WTC11 (cell line): ENCODE data around the gene CACHD1. TPM values are rescaled to one million over a fixed set of nuclear protein-coding genes. Genes with fewer than 3 reads are reported as not detected.

Experiments
- ATAC-seq: fragments of 200-7000 bp; cut with Tn5 transposase; 2 replicates; pipeline ENCODE4 v1.10.0; 2021; ENCODE audit warnings: mild to moderate bottlenecking, moderate library complexity
- CTCF ChIA-PET: fragments of 300-600 bp; sonication (Branson Sonifier 250); formaldehyde crosslinking; loops from one replicate; lab custom pipeline; 2021; ENCODE audit warnings: antibody characterized with exemption; lab: Charles Lee
- POLR2A ChIA-PET: fragments of 350-600 bp; sonication (Branson Sonifier 250); formaldehyde crosslinking; loops from one replicate; lab custom pipeline; 2021; ENCODE audit warnings: antibody characterized with exemption; lab: Charles Lee
- DNase-seq: peaks from one replicate; pipeline ENCODE4 v3.0.0; 2021; ENCODE audit warnings: low spot score
- H3K27ac Mint-ChIP-seq: 2 replicates; pipeline ENCODE4 v1.8.0; 2021; ENCODE audit warnings: mixed read lengths
- H3K27me3 Mint-ChIP-seq: 2 replicates; pipeline ENCODE4 v1.8.0; 2021; ENCODE audit warnings: low read depth, mild to moderate bottlenecking, moderate library complexity, mixed read lengths
- H3K36me3 Mint-ChIP-seq: 2 replicates; pipeline ENCODE4 v1.8.0; 2021; ENCODE audit warnings: mixed read lengths
- H3K4me1 Mint-ChIP-seq: 2 replicates; pipeline ENCODE4 v1.8.0; 2022; ENCODE audit warnings: mixed read lengths
- H3K4me3 Mint-ChIP-seq: 2 replicates; pipeline ENCODE4 v1.8.0; 2021; ENCODE audit warnings: mild to moderate bottlenecking, moderate library complexity, mixed read lengths
- H3K9me3 Mint-ChIP-seq: 2 replicates; pipeline ENCODE4 v1.8.0; 2021; ENCODE audit warnings: mixed read lengths
- CBFB ChIP-seq: sonication (generic); formaldehyde crosslinking; IDR thresholded peaks from 2 replicates; pipeline ENCODE4 v1.8.1; 2022; ENCODE audit warnings: mild to moderate bottlenecking, low read depth, missing genetic modification reagents
- ESRRA ChIP-seq: sonication (generic); formaldehyde crosslinking; IDR thresholded peaks from 2 replicates; pipeline ENCODE4 v1.8.1; 2022; ENCODE audit warnings: mild to moderate bottlenecking, missing genetic modification reagents, borderline replicate concordance
- FOXK1 ChIP-seq: sonication (generic); formaldehyde crosslinking; IDR thresholded peaks from 2 replicates; pipeline ENCODE4 v1.8.0; 2022; ENCODE audit warnings: mild to moderate bottlenecking, moderate library complexity, missing genetic modification reagents
- GABPB1 ChIP-seq: sonication (generic); formaldehyde crosslinking; IDR thresholded peaks from 2 replicates; pipeline ENCODE4 v1.8.1; 2023; ENCODE audit warnings: mild to moderate bottlenecking, missing genetic modification reagents
- GRHL2 ChIP-seq: fragments of 250-450 bp; sonication (Bioruptor Pico); IDR thresholded peaks from 2 replicates; pipeline ENCODE4 v1.8.0; 2022; ENCODE audit warnings: mild to moderate bottlenecking, moderate library complexity; ENCODE audit not compliant: insufficient replicate concordance, severe bottlenecking
- HMGA2 ChIP-seq: fragments of 250-450 bp; sonication (Bioruptor Pico); IDR thresholded peaks from 2 replicates; pipeline ENCODE4 v1.4.0; 2021; ENCODE audit warnings: mild to moderate bottlenecking, moderate library complexity
- KAT7 ChIP-seq: sonication (generic); formaldehyde crosslinking; IDR thresholded peaks from 2 replicates; pipeline ENCODE4 v1.8.1; 2023; ENCODE audit warnings: missing genetic modification reagents, mild to moderate bottlenecking, borderline replicate concordance
- MLX ChIP-seq: sonication (generic); formaldehyde crosslinking; IDR thresholded peaks from 2 replicates; pipeline ENCODE4 v1.8.1; 2023; ENCODE audit warnings: mild to moderate bottlenecking, missing genetic modification reagents, moderate library complexity
- MXD4 ChIP-seq: fragments of 250-450 bp; sonication (Bioruptor Pico); IDR thresholded peaks from 2 replicates; pipeline ENCODE4 v1.8.0; 2021; ENCODE audit warnings: mild to moderate bottlenecking, moderate library complexity, borderline replicate concordance
- NR1H2 ChIP-seq: sonication (generic); formaldehyde crosslinking; IDR thresholded peaks from 2 replicates; pipeline ENCODE4 v1.9.0; 2021; ENCODE audit warnings: mild to moderate bottlenecking, moderate library complexity, missing genetic modification reagents
- PRRX2 ChIP-seq: fragments of 250-450 bp; sonication (Bioruptor Pico); IDR thresholded peaks from 2 replicates; pipeline ENCODE4 v1.8.0; 2021; ENCODE audit warnings: mild to moderate bottlenecking
- RELA ChIP-seq: sonication (generic); formaldehyde crosslinking; IDR thresholded peaks from 2 replicates; pipeline ENCODE4 v1.8.1; 2022; ENCODE audit warnings: missing genetic modification reagents, mild to moderate bottlenecking, borderline replicate concordance
- RORB ChIP-seq: fragments of 250-450 bp; sonication (Bioruptor Pico); IDR thresholded peaks from 2 replicates; pipeline ENCODE4 v1.9.0; 2021; ENCODE audit warnings: mild to moderate bottlenecking
- SMAD4 ChIP-seq: sonication (generic); formaldehyde crosslinking; IDR thresholded peaks from 2 replicates; pipeline ENCODE4 v1.8.0; 2022; ENCODE audit warnings: mild to moderate bottlenecking, missing genetic modification reagents
- SOX15 ChIP-seq: fragments of 250-450 bp; sonication (Bioruptor Pico); IDR thresholded peaks from 2 replicates; pipeline ENCODE4 v1.9.0; 2021; ENCODE audit warnings: mild to moderate bottlenecking
- TP53 ChIP-seq: sonication (generic); formaldehyde crosslinking; IDR thresholded peaks from 2 replicates; pipeline ENCODE4 v1.8.1; 2023; ENCODE audit warnings: mild to moderate bottlenecking, missing genetic modification reagents
- ZBTB21 ChIP-seq: sonication (generic); formaldehyde crosslinking; IDR thresholded peaks from 2 replicates; pipeline ENCODE4 v1.8.1; 2023; ENCODE audit warnings: mild to moderate bottlenecking, missing genetic modification reagents, borderline replicate concordance
- ZNF232 ChIP-seq: sonication (generic); formaldehyde crosslinking; IDR thresholded peaks from 2 replicates; pipeline ENCODE4 v1.8.0; 2022; ENCODE audit warnings: mild to moderate bottlenecking, missing genetic modification reagents
- ZNF671 ChIP-seq: fragments of 250-450 bp; sonication (Bioruptor Pico); IDR thresholded peaks from 2 replicates; pipeline ENCODE4 v1.8.0; 2021; ENCODE audit warnings: mild to moderate bottlenecking
- ZSCAN18 ChIP-seq: fragments of 250-450 bp; sonication (Bioruptor Pico); IDR thresholded peaks from 2 replicates; pipeline ENCODE4 v2.1.2; 2022; ENCODE audit warnings: mild to moderate bottlenecking, moderate library complexity
- total RNA-seq: library from RNA; stranded (reverse); gene quantifications from 3 replicates; pipeline ENCODE4 v1.2.3, GENCODE V29; 2021
- TF ChIP-seq, protein P1 (sequence below): sonication (generic); formaldehyde crosslinking; IDR thresholded peaks from 2 replicates; pipeline ENCODE4 v1.8.1; 2022; ENCODE audit warnings: low read depth, mild to moderate bottlenecking, moderate library complexity, missing genetic modification reagents, borderline replicate concordance
- TF ChIP-seq, protein P2 (sequence below): sonication (generic); formaldehyde crosslinking; IDR thresholded peaks from 2 replicates; pipeline ENCODE4 v1.8.1; 2023; ENCODE audit warnings: mild to moderate bottlenecking, missing genetic modification reagents
- TF ChIP-seq, protein P3 (sequence below): fragments of 250-450 bp; sonication (Bioruptor Pico); IDR thresholded peaks from 2 replicates; pipeline ENCODE4 v1.9.0; 2021; ENCODE audit warnings: moderate library complexity, mild to moderate bottlenecking, inconsistent platforms, borderline replicate concordance
- TF ChIP-seq, protein P4 (sequence below): fragments of 250-450 bp; sonication (Bioruptor Pico); IDR thresholded peaks from 2 replicates; pipeline ENCODE4 v1.9.0; 2021; ENCODE audit warnings: mild to moderate bottlenecking
- TF ChIP-seq, protein P5 (sequence below): sonication (generic); formaldehyde crosslinking; IDR thresholded peaks from 2 replicates; pipeline ENCODE4 v1.8.0; 2023; ENCODE audit warnings: mild to moderate bottlenecking, missing genetic modification reagents

CACHD1 gene
- total RNA-seq, 1 experiment from 2014 or later: 26.3 TPM

DNA sequence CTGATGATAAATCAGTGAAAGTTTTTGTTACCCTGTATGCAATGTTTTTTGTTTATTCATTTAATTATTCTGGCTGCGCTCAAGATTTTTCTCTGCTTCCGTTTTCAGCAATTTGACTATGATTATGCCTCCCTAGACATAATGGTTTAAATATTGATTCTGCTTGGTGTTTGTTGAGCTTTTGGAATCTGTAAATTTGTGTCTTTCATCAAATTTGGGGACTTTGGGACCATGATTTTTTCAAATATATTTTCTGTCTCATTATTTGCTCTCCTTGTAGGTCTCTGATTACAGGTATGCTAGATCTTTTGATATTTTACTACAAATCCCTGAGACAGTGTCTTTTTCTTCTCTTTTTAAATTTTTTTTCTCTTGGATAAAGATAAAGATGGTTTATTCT lies 92.1 kb downstream of the CACHD1 start:
- H3K36me3 Mint-ChIP-seq: peaks cover 22% of the 10 kb centered on the region
- DNase-seq: no peak
- ChIA-PET CTCF (interaction anchor here (0.6 to 0.7 kb wide), 2 partner anchors 45 to 1353 kb away, joined by 3 read pairs; no protein-coding TSS in a partner anchor), POLR2A (no interaction called here)
- ATAC-seq: no peak
- no peaks in the 10 kb centered on the region for H3K27me3 Mint-ChIP-seq
- H3K4me1 Mint-ChIP-seq: peaks cover 44% of the 10 kb centered on the region
- TF ChIP-seq MLX (CRISPR knock-in tag) (no peak), ESRRA (CRISPR knock-in tag) (no peak), ZBTB21 (CRISPR knock-in tag) (no peak), NR1H2 (no peak), SMAD4 (CRISPR knock-in tag) (no peak), MXD4 (CRISPR knock-in tag) (no peak), RORB (CRISPR knock-in tag) (no peak), GABPB1 (CRISPR knock-in tag) (no peak), RELA (no peak), GRHL2 (CRISPR knock-in tag) (no peak), TP53 (no peak), ZNF232 (CRISPR knock-in tag) (no peak), ZSCAN18 (CRISPR knock-in tag) (no peak), PRRX2 (CRISPR knock-in tag) (no peak), SOX15 (CRISPR knock-in tag) (no peak)
- TF ChIP-seq, protein P1, sequence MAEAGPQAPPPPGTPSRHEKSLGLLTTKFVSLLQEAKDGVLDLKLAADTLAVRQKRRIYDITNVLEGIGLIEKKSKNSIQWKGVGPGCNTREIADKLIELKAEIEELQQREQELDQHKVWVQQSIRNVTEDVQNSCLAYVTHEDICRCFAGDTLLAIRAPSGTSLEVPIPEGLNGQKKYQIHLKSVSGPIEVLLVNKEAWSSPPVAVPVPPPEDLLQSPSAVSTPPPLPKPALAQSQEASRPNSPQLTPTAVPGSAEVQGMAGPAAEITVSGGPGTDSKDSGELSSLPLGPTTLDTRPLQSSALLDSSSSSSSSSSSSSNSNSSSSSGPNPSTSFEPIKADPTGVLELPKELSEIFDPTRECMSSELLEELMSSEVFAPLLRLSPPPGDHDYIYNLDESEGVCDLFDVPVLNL (CRISPR knock-in tag): no peak
- TF ChIP-seq, protein P2, sequence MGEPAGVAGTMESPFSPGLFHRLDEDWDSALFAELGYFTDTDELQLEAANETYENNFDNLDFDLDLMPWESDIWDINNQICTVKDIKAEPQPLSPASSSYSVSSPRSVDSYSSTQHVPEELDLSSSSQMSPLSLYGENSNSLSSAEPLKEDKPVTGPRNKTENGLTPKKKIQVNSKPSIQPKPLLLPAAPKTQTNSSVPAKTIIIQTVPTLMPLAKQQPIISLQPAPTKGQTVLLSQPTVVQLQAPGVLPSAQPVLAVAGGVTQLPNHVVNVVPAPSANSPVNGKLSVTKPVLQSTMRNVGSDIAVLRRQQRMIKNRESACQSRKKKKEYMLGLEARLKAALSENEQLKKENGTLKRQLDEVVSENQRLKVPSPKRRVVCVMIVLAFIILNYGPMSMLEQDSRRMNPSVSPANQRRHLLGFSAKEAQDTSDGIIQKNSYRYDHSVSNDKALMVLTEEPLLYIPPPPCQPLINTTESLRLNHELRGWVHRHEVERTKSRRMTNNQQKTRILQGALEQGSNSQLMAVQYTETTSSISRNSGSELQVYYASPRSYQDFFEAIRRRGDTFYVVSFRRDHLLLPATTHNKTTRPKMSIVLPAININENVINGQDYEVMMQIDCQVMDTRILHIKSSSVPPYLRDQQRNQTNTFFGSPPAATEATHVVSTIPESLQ (CRISPR knock-in tag): no peak
- TF ChIP-seq, protein P3, sequence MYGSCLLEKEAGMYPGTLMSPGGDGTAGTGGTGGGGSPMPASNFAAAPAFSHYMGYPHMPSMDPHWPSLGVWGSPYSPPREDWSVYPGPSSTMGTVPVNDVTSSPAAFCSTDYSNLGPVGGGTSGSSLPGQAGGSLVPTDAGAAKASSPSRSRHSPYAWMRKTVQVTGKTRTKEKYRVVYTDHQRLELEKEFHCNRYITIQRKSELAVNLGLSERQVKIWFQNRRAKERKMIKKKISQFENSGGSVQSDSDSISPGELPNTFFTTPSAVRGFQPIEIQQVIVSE (CRISPR knock-in tag): no peak
- TF ChIP-seq, protein P4, sequence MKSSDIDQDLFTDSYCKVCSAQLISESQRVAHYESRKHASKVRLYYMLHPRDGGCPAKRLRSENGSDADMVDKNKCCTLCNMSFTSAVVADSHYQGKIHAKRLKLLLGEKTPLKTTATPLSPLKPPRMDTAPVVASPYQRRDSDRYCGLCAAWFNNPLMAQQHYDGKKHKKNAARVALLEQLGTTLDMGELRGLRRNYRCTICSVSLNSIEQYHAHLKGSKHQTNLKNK (CRISPR knock-in tag): no peak
- no peaks in the 10 kb centered on the region for H3K9me3 Mint-ChIP-seq
- H3K4me3 Mint-ChIP-seq: no peak overlapping the region
- peak overlapping the region; percentile 64; the same call in 1 of the 2 replicates for H3K27ac Mint-ChIP-seq

DNA sequence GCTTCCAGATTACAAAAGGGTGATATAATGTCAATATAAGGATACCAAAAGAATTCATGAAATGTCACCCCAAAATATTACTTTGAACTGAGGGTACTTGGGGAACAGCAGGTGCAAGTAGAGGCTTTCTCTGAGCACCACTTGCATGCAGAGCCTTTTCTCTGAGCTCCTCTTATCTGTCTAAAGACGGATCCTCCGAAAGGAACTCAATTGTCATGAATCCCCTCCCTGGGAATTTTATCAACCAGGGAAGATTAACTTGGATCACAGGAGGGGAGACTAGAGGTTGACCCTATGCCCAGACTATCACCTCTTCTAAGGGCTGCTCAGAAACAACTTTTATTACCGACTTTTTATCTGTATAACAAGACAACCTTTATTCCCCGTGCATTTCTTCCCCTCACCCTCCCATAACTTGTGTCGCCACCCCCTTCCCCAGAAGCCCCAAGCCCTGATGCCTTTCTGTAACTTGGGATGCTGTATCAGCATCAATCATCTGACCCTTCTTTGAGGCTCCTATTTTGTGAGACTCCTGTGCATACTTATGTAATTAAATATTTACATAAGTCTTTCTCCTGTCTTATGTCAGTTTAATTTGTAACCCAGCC lies 94.1 kb downstream of the CACHD1 start:
- POLR2A ChIA-PET: no interaction called here
- H3K9me3 Mint-ChIP-seq: no peaks in the 10 kb centered on the region
- H3K27ac Mint-ChIP-seq: no peak overlapping the region
- H3K4me3 Mint-ChIP-seq: no peak overlapping the region
- H3K27me3 Mint-ChIP-seq: no peaks in the 10 kb centered on the region
- peaks cover 10% of the 10 kb centered on the region for H3K36me3 Mint-ChIP-seq
- no peak; the same call in 1 of the 2 replicates for ATAC-seq
- CTCF ChIA-PET: interaction anchor here (0.6 kb wide), 1 partner anchor 25 kb away, joined by 3 read pairs; no protein-coding TSS in a partner anchor
- no peak for DNase-seq
- no peak for TF ChIP-seq ZNF671
- TF ChIP-seq, protein P5, sequence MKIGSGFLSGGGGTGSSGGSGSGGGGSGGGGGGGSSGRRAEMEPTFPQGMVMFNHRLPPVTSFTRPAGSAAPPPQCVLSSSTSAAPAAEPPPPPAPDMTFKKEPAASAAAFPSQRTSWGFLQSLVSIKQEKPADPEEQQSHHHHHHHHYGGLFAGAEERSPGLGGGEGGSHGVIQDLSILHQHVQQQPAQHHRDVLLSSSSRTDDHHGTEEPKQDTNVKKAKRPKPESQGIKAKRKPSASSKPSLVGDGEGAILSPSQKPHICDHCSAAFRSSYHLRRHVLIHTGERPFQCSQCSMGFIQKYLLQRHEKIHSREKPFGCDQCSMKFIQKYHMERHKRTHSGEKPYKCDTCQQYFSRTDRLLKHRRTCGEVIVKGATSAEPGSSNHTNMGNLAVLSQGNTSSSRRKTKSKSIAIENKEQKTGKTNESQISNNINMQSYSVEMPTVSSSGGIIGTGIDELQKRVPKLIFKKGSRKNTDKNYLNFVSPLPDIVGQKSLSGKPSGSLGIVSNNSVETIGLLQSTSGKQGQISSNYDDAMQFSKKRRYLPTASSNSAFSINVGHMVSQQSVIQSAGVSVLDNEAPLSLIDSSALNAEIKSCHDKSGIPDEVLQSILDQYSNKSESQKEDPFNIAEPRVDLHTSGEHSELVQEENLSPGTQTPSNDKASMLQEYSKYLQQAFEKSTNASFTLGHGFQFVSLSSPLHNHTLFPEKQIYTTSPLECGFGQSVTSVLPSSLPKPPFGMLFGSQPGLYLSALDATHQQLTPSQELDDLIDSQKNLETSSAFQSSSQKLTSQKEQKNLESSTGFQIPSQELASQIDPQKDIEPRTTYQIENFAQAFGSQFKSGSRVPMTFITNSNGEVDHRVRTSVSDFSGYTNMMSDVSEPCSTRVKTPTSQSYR (CRISPR knock-in tag): no peak
- no peak for TF ChIP-seq GABPB1 (CRISPR knock-in tag)
- no peak for TF ChIP-seq FOXK1
- TF ChIP-seq HMGA2 (CRISPR knock-in tag): no peak
- TF ChIP-seq CBFB (CRISPR knock-in tag): no peak
- no peak for TF ChIP-seq KAT7 (CRISPR knock-in tag)
- peaks cover 57% of the 10 kb centered on the region for H3K4me1 Mint-ChIP-seq
